ENCODE results near the gene DPP9.
"Not testable (repeated sequence)": the region's sequence is repeated elsewhere in the genome, so short reads cannot be mapped to it uniquely, and the experiment has no call there.

Gene DPP9

GRCh38 chr19:4745986-4746385, 22.3 kb upstream of the DPP9 start:
- Histone ChIP-seq H3K9me3 (no peaks in the 10 kb centered on the region), H3K4me1 (ENCODE audit: control insufficient read depth in 1 of 2, insufficient read depth in 1 of 2, low read depth in 1 of 2, low read length in 1 of 2) (no peaks in the 10 kb centered on the region), H3K4me3 (ENCODE audit: low read depth in 1 of 2, low read length in 1 of 2) (no peak overlapping the region), H3K36me3 (no peaks in the 10 kb centered on the region), H3K27ac (no peak overlapping the region), H3K27me3 (peaks cover 60% of the 10 kb centered on the region)
- no peak for TF ChIP-seq CTCF (IDR thresholded peaks at IDR 0.05)

GRCh38 chr19:4745175-4745574, 21.5 kb upstream of the DPP9 start:
- H3K4me3 ChIP-seq (ENCODE audit: low read depth in 1 of 2, low read length in 1 of 2); H3K4me1 ChIP-seq (ENCODE audit: control insufficient read depth in 1 of 2, insufficient read depth in 1 of 2, low read depth in 1 of 2, low read length in 1 of 2); H3K9me3 ChIP-seq; H3K27ac ChIP-seq; H3K36me3 ChIP-seq: not testable (repeated sequence)
- peaks cover 59% of the 10 kb centered on the region for H3K27me3 ChIP-seq

GRCh38 chr19:4744451-4745174, 21.0 kb upstream of the DPP9 start:
- no peak for TF ChIP-seq CTCF (IDR thresholded peaks at IDR 0.05)
- H3K27me3 ChIP-seq, result peaks cover 53% of the 10 kb centered on the region
- no peaks in the 10 kb centered on the region for H3K36me3 ChIP-seq
- H3K9me3 ChIP-seq, result no peaks in the 10 kb centered on the region
- no peak overlapping the region for H3K27ac ChIP-seq
- H3K4me1 ChIP-seq (ENCODE audit: control insufficient read depth in 1 of 2, insufficient read depth in 1 of 2, low read depth in 1 of 2, low read length in 1 of 2), result no peaks in the 10 kb centered on the region
- no peak overlapping the region for H3K4me3 ChIP-seq (ENCODE audit: low read depth in 1 of 2, low read length in 1 of 2)

GRCh38 chr19:4742723-4743646, 19.3 kb upstream of the DPP9 start:
- H3K4me1 ChIP-seq (ENCODE audit: control insufficient read depth in 1 of 2, insufficient read depth in 1 of 2, low read depth in 1 of 2, low read length in 1 of 2), result no peaks in the 10 kb centered on the region
- no peak for TF ChIP-seq CTCF (IDR thresholded peaks at IDR 0.05)
- H3K27ac ChIP-seq, result no peak overlapping the region
- H3K27me3 ChIP-seq, result peaks cover 49% of the 10 kb centered on the region
- no peak overlapping the region for H3K4me3 ChIP-seq (ENCODE audit: low read depth in 1 of 2, low read length in 1 of 2)
- no peaks in the 10 kb centered on the region for H3K36me3 ChIP-seq
- H3K9me3 ChIP-seq, result no peaks in the 10 kb centered on the region

GRCh38 chr19:4740092-4740491, 16.4 kb upstream of the DPP9 start:
- Histone ChIP-seq H3K27ac (no peak overlapping the region), H3K36me3 (no peaks in the 10 kb centered on the region), H3K4me1 (ENCODE audit: control insufficient read depth in 1 of 2, insufficient read depth in 1 of 2, low read depth in 1 of 2, low read length in 1 of 2) (no peaks in the 10 kb centered on the region), H3K27me3 (peaks cover 48% of the 10 kb centered on the region), H3K9me3 (no peaks in the 10 kb centered on the region), H3K4me3 (ENCODE audit: low read depth in 1 of 2, low read length in 1 of 2) (no peak overlapping the region)
- no peak for TF ChIP-seq CTCF (IDR thresholded peaks at IDR 0.05)

GRCh38 chr19:4738734-4739133, 15.1 kb upstream of the DPP9 start:
- Histone ChIP-seq H3K27me3 (peaks cover 52% of the 10 kb centered on the region), H3K27ac (no peak overlapping the region), H3K4me1 (ENCODE audit: control insufficient read depth in 1 of 2, insufficient read depth in 1 of 2, low read depth in 1 of 2, low read length in 1 of 2) (no peaks in the 10 kb centered on the region), H3K36me3 (no peaks in the 10 kb centered on the region), H3K4me3 (ENCODE audit: low read depth in 1 of 2, low read length in 1 of 2) (no peak overlapping the region), H3K9me3 (no peaks in the 10 kb centered on the region)
- no peak for TF ChIP-seq CTCF (IDR thresholded peaks at IDR 0.05)
